HL-60/S4 treated with retinoic acid at 250 ng/mL for 4 days and 3 days (cell line): ENCODE data around the gene TMEM63A.

Experiments used
- in situ Hi-C: fragments of 300-500 bp; cut with MboI; formaldehyde crosslinking; loops from 2 replicates; pipeline ENCODE4 v1.7.0; 2022; ENCODE audit warnings: low sequenced_read_pairs

Gene TMEM63A

GRCh38 chr1:225868631-225869330 lies 13.4 kb downstream of the TMEM63A start:
- in situ Hi-C loops, result no loop called here

- in situ Hi-C loops, result no loop called here
These were observed 15.2 kb downstream of the TMEM63A start for GRCh38 chr1:225866981-225867380.

- in situ Hi-C loops, result no loop called here
These were observed 15.9 kb downstream of the TMEM63A start for GRCh38 chr1:225866061-225866837.

- in situ Hi-C loops, result no loop called here
These were observed 16.7 kb downstream of the TMEM63A start for GRCh38 chr1:225865514-225865913.

- in situ Hi-C loops, result no loop called here
These were observed 19.0 kb downstream of the TMEM63A start for GRCh38 chr1:225863167-225863566.

- in situ Hi-C loops, result no loop called here
These were observed 19.6 kb downstream of the TMEM63A start for GRCh38 chr1:225862581-225862950.

- in situ Hi-C loops, result no loop called here
These were observed 20.2 kb downstream of the TMEM63A start for GRCh38 chr1:225861834-225862580.

GRCh38 chr1:225860876-225861441 lies 21.2 kb downstream of the TMEM63A start:
- in situ Hi-C loops, result no loop called here

GRCh38 chr1:225860107-225860506 lies 22.1 kb downstream of the TMEM63A start:
- in situ Hi-C loops, result no loop called here

- in situ Hi-C loops, result no loop called here
These were observed 23.0 kb downstream of the TMEM63A start for GRCh38 chr1:225859151-225859550.

GRCh38 chr1:225857256-225857655 lies 24.9 kb downstream of the TMEM63A start:
- in situ Hi-C loops, result no loop called here

- in situ Hi-C loops, result no loop called here
These were observed 26.5 kb downstream of the TMEM63A start for GRCh38 chr1:225855503-225856300.

- in situ Hi-C loops, result no loop called here
These were observed 28.7 kb downstream of the TMEM63A start for GRCh38 chr1:225853441-225853840.

- in situ Hi-C loops, result no loop called here
These were observed 29.6 kb downstream of the TMEM63A start for GRCh38 chr1:225852413-225853124.

- in situ Hi-C loops, result no loop called here
These were observed 30.4 kb downstream of the TMEM63A start for GRCh38 chr1:225851805-225852204.

GRCh38 chr1:225850370-225850769 lies 31.8 kb downstream of the TMEM63A start:
- in situ Hi-C loops, result no loop called here

GRCh38 chr1:225849925-225850324 lies 32.3 kb downstream of the TMEM63A start:
- in situ Hi-C loops, result no loop called here

GRCh38 chr1:225848030-225848955 lies 33.9 kb downstream of the TMEM63A start:
- in situ Hi-C loops, result no loop called here

GRCh38 chr1:225847610-225848009 lies 34.6 kb downstream of the TMEM63A start:
- in situ Hi-C loops, result no loop called here
